ENCODE data around the gene SKA1.
"Not testable (repeated sequence)": the region's sequence is repeated elsewhere in the genome, so short reads cannot be mapped to it uniquely, and the experiment has no call there.

Gene SKA1

DNA sequence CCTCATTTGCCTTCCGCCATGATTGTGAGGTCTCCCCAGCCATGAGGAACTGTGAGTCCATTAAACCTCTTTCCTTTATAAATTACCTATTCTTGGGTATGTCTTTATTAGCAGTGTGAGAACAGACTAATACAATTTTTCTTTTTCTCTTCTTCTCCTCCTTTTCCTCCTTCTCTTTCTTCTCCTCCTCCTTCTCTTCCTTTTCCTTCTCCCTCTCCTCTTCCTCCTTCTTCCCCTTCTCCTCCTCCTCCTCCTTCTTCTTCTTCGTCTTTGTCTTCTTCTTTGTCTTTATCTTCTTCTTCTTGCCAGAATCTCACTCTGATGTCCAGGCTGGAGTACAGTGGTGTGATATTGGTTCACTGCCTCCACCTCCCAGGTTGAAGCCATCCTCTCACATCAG, 20.2 kb downstream of the SKA1 start:
- DNase-seq (ENCODE audit: low read depth) = no peak

DNA sequence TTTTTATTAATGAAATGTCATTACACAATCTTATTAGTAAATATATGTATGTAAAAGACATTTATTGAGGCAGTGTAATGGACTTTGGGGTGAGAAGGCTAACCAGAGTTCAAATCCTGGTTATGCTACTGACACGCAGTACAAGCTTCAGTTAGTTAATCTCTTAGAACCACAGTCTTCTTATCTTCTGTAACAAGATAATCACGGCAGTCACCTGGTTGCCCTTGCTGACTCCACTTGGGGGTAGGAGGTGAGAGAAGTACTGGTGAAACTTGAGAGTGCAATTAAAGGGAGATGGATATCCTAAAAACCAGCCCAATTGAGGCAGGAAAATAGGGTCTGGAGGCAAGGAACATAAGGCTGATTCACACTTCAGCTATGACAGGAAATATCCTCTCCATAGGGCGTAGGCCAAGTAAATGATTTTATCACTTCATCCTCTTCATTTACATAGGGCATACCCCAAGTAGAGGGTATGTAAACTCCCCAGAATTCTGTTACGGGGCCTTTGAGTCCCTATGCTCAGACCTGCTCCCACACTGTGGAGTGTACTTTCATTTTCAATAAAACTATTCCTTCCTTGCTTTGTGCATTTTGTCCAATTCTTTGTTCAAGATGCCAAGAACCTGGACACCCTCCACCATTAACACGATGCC, 21.3 kb downstream of the SKA1 start:
- no peak for DNase-seq (ENCODE audit: low read depth)

DNA sequence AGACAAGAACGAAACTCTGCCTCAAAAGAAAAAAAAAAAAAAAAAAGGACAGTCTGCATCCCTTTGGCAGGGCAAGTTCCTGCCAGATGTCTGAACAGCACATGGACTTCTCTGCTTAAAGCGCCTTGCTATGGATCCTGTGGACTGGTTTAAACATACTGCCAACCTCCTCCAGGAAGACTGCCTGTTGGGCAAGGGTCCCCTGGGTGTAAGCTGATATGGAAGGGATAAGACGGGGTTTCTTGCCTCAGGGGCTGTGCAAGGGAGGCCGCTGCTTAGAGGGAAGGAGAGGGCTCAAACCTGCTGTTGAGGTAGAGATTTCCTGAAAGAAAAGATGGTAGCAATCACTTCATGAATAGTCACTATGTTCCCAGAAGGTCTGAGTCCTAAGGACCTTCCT, 22.2 kb downstream of the SKA1 start:
- no peak for DNase-seq (ENCODE audit: low read depth)

DNA sequence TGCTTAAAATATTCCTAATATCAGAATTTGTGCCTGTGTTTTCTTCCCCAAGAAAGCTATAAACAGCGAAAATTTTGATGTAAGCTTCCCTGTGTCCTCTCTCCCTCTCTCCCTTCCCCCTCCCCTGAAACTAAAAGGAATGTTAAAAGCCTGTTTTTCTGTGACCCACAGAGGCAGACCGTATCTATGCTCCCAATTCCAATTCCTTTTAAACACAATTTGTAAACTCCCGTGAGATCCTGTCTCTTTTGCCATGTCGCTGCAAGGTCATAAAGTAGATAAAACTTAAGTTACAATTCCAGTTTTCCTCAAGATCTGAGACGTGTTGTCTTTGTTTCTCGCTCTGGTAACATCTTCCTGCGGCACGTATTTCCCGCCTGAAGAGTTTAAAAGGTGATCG, 23.3 kb downstream of the SKA1 start:
- no peak for DNase-seq (ENCODE audit: low read depth)

GRCh38 chr18:50398947-50399346, 24.1 kb downstream of the SKA1 start:
- DNase-seq (ENCODE audit: low read depth) = no peak

GRCh38 chr18:50399582-50399981, 24.7 kb downstream of the SKA1 start:
- no peak for DNase-seq (ENCODE audit: low read depth)

GRCh38 chr18:50400438-50400837, 25.6 kb downstream of the SKA1 start:
- DNase-seq (ENCODE audit: low read depth) = not testable (repeated sequence)

- DNase-seq (ENCODE audit: low read depth) = no peak
These were observed 26.4 kb downstream of the SKA1 start for GRCh38 chr18:50401295-50401694.

GRCh38 chr18:50401888-50402287, 27.0 kb downstream of the SKA1 start:
- DNase-seq (ENCODE audit: low read depth) = no peak

DNA sequence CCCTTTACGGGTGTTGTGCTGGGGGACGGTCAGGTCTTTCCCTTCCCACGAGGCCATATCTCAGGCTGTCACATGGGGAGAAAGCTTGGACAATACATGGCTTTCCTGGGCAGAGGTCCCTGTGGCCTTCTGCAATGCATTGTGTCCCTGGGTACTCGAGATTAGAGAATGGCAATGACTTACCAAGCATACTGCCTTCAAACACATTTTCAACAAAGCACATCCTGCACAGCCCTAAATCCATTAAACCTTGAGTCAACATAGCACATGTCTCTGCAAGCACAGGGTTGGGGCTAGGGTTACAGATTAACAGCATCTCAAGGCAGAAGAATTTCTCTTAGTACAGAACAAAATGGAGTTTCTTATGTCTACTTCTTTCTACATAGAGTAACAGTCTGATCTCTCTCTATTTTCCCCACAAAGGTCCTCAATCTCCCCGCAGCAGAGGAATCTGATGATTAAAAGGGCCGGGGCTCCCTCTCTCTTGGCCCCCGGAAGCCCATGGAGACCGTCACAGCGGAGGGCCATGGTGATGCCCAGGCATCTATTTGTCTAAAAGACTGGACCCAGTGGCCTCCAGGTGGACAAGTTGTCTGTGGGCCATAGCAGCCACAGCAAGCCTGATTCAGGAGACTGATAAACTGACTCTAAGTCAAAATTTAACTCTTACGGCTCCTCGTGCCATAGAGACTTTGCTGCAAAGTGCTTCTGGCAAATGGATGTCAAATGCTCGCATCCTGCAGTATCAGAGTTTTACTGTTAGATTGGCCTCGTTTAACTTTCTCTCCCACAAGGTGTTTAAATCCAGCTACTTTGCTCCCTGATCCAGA, 30.1 kb downstream of the SKA1 start:
- not testable (repeated sequence) for DNase-seq (ENCODE audit: low read depth)

- DNase-seq (ENCODE audit: low read depth) = no peak
These were observed 30.9 kb downstream of the SKA1 start for GRCh38 chr18:50405582-50406271.

DNA sequence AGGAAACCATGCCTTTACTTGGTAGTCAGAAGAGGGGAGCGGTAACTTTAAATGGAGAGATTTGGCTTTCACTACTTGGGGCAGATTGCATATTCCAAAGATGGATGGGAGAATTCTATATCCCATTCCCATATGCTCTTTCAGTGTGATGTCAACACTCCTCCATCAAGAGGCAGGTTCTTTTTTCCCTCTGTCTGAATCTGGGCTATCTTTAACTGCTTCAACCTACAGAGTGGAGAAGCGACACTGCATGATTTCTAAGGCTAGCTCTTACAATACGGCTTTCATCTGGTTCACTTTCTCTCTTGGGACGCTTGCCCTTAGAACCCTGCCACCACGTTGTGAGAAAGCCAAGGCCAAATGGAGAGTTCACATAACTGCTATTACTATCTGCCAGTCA, 34.4 kb downstream of the SKA1 start:
- DNase-seq (ENCODE audit: low read depth) = no peak

DNA sequence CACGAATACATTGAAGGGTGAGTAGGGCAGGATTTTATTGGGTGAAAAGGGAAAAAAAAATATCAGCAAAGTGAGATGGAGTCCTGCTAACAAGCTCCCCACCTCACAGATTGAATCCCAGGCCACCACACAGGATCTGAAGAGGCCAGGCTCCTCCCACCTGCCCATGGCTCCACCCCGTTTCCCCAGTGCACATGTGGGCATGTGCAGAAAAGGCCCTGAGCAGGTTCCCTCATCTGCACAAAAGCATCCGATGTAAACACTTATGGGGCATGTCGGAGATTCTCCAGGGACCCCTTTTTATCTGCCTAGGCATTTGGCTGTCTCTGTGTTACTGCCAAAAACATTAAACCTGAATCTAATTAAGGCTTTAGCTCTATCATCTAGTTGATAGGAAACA, 35.2 kb downstream of the SKA1 start:
- no peak for DNase-seq (ENCODE audit: low read depth)

DNA sequence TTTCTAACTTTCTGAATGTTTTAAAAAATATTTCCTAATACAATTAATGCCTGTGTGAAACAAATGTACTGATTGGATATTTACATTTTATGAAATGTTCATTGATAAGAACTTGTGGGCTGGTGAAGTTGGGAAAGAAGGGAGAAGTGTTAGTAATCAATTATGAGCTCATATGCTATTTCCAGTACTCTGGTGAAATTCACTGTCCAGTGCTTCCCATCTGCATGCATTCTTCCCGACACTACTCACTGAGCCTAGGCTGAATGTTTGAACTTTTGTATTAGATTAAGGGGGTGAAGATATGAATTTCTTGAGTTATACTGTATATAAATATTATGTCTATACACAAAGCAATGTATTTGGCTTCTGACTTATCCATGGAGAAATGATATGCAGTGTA, 36.0 kb downstream of the SKA1 start:
- peak; percentile 45 for DNase-seq (ENCODE audit: low read depth)

DNA sequence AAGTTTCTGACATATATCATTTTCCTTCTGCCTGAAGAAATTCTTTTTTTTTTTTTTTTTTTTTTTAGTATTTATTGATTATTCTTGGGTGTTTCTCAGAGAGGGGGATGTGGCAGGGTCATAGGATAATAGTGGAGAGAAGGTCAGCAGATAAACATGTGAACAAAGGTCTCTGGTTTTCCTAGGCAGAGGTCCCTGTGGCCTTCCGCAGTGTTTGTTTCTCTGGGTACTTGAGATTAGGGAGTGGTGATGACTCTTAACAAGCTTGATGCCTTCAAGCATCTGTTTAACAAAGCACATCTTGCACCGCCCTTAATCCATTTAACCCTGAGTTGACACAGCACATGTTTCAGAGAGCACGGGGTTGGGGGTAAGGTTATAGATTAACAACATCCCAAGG, 42.0 kb downstream of the SKA1 start:
- DNase-seq (ENCODE audit: low read depth) = not testable (repeated sequence)

GRCh38 chr18:50417705-50418104, 42.9 kb downstream of the SKA1 start:
- not testable (repeated sequence) for DNase-seq (ENCODE audit: low read depth)

GRCh38 chr18:50418650-50419049, 43.8 kb downstream of the SKA1 start:
- no peak for DNase-seq (ENCODE audit: low read depth)

DNA sequence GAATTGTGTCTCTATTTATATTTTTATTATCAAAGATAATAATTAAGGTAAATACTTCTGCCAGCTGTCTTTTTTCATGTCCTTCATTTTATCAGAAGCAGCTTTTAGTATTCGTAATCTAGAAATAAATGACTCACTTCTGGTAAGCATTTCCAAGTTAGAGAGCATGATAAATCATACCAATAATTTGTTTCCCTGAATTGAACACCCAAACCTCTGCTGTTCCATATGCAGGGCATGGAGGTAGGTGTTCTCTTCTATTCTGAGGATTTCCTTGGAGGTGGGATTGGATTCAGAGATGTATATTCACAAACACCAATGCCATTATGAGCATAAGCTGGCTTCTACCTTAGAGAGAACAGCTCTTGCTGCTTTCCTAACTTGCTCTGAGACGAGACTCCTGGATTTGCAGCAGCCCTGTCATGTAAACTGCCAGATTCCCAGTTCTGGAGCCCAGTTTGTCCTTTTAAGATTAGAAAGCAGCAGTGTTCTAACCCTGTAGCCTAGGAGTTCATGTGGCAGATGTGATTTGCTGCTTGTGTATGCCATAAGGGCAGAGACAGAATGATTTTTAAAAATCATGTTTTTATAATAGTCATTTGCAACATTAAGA, 47.5 kb downstream of the SKA1 start:
- no peak for DNase-seq (ENCODE audit: low read depth)

GRCh38 chr18:50424877-50425690, 50.2 kb downstream of the SKA1 start:
- peak; percentile 27 for DNase-seq (ENCODE audit: low read depth)

DNA sequence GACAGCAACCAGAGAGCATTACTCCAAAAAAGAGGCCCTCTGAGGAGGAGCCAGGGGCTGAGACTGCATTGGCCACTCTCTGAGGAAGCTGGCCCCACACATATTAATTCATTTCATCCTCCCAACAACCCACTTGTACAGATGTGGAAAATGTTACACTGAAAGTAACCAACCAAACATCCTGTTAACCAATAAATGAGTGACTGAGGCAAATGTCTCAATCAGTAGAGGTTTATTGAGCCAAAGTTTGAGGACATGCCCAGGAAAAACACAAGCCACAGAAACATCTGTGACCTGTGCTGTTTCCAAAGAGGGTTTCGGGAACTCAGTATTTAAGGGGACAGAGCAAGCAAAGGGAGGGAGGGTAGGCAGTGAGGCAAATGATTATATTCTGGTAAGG, 53.0 kb downstream of the SKA1 start:
- no peak for DNase-seq (ENCODE audit: low read depth)

- no peak for DNase-seq (ENCODE audit: low read depth)
These were observed 53.8 kb downstream of the SKA1 start for GRCh38 chr18:50428531-50429206.

Measured in non-pigmented ciliary epithelial cell (primary cell).